PFSK-1 (cell line): ENCODE data around the gene FARP2.

Experiments
- POLR2AphosphoS5 ChIP-seq: IDR thresholded peaks from 2 replicates; pipeline ENCODE4 v1.6.1; 2012; ENCODE audit warnings: low read depth, mild to moderate bottlenecking, control low read depth, low read length, moderate library complexity
- TAF1 ChIP-seq: IDR thresholded peaks from 2 replicates; pipeline ENCODE4 v1.6.1; 2012; ENCODE audit warnings: low read length, control low read depth, borderline replicate concordance; ENCODE audit not compliant: insufficient read depth
- TF ChIP-seq, protein P1 (sequence below), 2 experiments: IDR thresholded peaks; 2 replicates each; pipeline versions ENCODE4 v1.6.1 to v1.8.0; 2011 to 2012; ENCODE audit warnings: low read depth in 2 of 2, low read length in 2 of 2, control low read depth in 1 of 2, inconsistent platforms in 1 of 2, mild to moderate bottlenecking in 1 of 2, moderate library complexity in 1 of 2; ENCODE audit not compliant: insufficient read depth in 1 of 2

DNA sequence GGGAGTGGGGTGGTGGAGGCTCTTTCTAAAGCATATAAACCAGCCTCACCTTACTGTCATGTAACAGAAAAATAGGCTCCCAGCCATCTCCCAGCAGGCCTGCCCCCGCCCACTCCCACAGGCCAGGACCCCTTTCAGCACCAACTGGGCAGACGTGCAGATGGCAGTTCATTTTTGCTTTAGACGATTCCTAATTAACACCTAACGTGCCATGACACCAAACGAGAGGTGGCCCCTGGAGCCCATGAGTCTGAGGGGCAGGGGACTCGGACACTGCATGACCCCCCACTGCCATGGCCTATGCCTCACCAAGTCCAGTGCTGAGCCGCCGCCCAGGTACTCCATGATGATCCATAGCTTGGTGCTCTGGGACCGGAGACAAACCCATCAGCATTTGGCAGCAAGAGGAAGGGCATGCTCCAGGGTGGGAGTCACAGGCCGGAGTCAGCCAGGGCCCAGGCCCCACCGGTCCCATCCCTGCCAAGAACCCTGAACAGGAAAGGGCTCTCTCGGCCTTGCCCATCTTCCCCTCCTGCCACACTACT lies 144.4 kb downstream of the FARP2 start:
- TF ChIP-seq TAF1 (no peak), POLR2AphosphoS5 (no peak)
- TF ChIP-seq, protein P1, sequence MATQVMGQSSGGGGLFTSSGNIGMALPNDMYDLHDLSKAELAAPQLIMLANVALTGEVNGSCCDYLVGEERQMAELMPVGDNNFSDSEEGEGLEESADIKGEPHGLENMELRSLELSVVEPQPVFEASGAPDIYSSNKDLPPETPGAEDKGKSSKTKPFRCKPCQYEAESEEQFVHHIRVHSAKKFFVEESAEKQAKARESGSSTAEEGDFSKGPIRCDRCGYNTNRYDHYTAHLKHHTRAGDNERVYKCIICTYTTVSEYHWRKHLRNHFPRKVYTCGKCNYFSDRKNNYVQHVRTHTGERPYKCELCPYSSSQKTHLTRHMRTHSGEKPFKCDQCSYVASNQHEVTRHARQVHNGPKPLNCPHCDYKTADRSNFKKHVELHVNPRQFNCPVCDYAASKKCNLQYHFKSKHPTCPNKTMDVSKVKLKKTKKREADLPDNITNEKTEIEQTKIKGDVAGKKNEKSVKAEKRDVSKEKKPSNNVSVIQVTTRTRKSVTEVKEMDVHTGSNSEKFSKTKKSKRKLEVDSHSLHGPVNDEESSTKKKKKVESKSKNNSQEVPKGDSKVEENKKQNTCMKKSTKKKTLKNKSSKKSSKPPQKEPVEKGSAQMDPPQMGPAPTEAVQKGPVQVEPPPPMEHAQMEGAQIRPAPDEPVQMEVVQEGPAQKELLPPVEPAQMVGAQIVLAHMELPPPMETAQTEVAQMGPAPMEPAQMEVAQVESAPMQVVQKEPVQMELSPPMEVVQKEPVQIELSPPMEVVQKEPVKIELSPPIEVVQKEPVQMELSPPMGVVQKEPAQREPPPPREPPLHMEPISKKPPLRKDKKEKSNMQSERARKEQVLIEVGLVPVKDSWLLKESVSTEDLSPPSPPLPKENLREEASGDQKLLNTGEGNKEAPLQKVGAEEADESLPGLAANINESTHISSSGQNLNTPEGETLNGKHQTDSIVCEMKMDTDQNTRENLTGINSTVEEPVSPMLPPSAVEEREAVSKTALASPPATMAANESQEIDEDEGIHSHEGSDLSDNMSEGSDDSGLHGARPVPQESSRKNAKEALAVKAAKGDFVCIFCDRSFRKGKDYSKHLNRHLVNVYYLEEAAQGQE (IDR thresholded peaks at IDR 0.05; ENCODE audit: insufficient read depth in 1 of 2, low read depth in 2 of 2, low read length in 2 of 2) = no peak
